ENCODE data around the gene RLBP1. TPM values are rescaled to one million over a fixed set of nuclear protein-coding genes. Genes with fewer than 3 reads are reported as not detected.

RLBP1 gene
- total RNA-seq, 6 experiments from 2014 or later: not detected

GRCh38 chr15:89187986-89188514, 33.3 kb downstream of the RLBP1 start:
- no peaks in the 10 kb centered on the region for H3K9me3 ChIP-seq
- WGBS (ENCODE audit: insufficient coverage, low coverage, low lambda C conversion rate, missing lambda C conversion rate): 52% methylated on average over 8 of the region's 8 CpGs
- peak; percentile 28 to 65 (median 42) for ATAC-seq
- no peaks in the 10 kb centered on the region for H3K27me3 ChIP-seq
- H3K4me1 ChIP-seq: peaks cover 0 to 36% (median 0%) of the 10 kb centered on the region in 4 donors
- H3K4me3 ChIP-seq: no peak overlapping the region
- peaks cover 10 to 83% (median 49%) of the 10 kb centered on the region in 4 donors for H3K36me3 ChIP-seq
- peak overlapping the region in 1 of 3 donors; percentile 40 for H3K27ac ChIP-seq
- peak in 2 of 3 donors; percentile 56 to 65 for DNase-seq
- TF ChIP-seq POLR2A (IDR thresholded peaks at IDR 0.05): no peak
- TF ChIP-seq, protein P1, sequence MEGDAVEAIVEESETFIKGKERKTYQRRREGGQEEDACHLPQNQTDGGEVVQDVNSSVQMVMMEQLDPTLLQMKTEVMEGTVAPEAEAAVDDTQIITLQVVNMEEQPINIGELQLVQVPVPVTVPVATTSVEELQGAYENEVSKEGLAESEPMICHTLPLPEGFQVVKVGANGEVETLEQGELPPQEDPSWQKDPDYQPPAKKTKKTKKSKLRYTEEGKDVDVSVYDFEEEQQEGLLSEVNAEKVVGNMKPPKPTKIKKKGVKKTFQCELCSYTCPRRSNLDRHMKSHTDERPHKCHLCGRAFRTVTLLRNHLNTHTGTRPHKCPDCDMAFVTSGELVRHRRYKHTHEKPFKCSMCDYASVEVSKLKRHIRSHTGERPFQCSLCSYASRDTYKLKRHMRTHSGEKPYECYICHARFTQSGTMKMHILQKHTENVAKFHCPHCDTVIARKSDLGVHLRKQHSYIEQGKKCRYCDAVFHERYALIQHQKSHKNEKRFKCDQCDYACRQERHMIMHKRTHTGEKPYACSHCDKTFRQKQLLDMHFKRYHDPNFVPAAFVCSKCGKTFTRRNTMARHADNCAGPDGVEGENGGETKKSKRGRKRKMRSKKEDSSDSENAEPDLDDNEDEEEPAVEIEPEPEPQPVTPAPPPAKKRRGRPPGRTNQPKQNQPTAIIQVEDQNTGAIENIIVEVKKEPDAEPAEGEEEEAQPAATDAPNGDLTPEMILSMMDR (IDR thresholded peaks at IDR 0.05): no peak
- intact Hi-C loops (cut with DNase I): loop anchor here in 1 of 2 donors (10.0 kb wide), 1 partner anchor 133 kb away; no protein-coding TSS in a partner anchor

- WGBS (ENCODE audit: insufficient coverage, low coverage, low lambda C conversion rate, missing lambda C conversion rate): 64% methylated on average over 9 of the region's 9 CpGs
- TF ChIP-seq POLR2A (IDR thresholded peaks at IDR 0.05): no peak
- TF ChIP-seq, protein P1 (IDR thresholded peaks at IDR 0.05): no peak
- no peak overlapping the region for H3K4me3 ChIP-seq
These were observed 33.9 kb downstream of the RLBP1 start for GRCh38 chr15:89187301-89187985.

DNA sequence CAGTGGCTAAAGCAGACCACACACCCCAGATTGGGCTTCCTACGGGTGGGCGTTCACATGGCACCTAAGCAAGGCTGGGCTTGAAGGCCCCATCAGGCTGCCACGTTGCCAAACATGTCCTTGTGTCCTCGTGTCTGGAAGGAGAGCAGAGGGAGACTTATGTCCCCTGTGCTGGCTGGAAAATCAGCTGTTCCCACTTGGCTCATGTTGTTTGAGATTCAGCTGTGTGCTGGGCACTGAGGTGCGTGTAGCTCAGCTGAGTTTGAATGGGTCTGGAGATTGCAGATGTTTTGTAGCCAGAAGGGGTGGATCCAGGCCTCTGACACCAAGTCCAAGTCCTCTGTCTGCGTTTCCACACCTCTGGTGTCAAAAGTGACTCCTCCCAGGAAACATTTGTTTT, 34.6 kb downstream of the RLBP1 start:
- H3K36me3 ChIP-seq: peaks cover 6 to 81% (median 39%) of the 10 kb centered on the region in 4 donors
- no peaks in the 10 kb centered on the region for H3K9me3 ChIP-seq
- ATAC-seq (peak; percentile 15 to 52 (median 30)), DNase-seq (peak in 1 of 3 donors; percentile 61)
- 54% methylated on average over 6 of the region's 6 CpGs for whole genome bisulfite sequencing (ENCODE audit: insufficient coverage, low coverage, low lambda C conversion rate, missing lambda C conversion rate)
- H3K27me3 ChIP-seq: no peaks in the 10 kb centered on the region
- H3K4me1 ChIP-seq: peaks cover 0 to 36% (median 0%) of the 10 kb centered on the region in 4 donors
- H3K4me3 ChIP-seq: no peak overlapping the region
- H3K27ac ChIP-seq: no peak overlapping the region
- TF ChIP-seq, protein P1 (IDR thresholded peaks at IDR 0.05): no peak
- no peak for TF ChIP-seq POLR2A (IDR thresholded peaks at IDR 0.05)
- intact Hi-C loops (cut with DNase I): loop anchor here in 1 of 2 donors (10.0 kb wide), 1 partner anchor 132 kb away; no protein-coding TSS in a partner anchor

More at GRCh38 chr15:89187301-89187985, 33.9 kb downstream of the RLBP1 start:
- intact Hi-C loops (cut with DNase I): loop anchor here in 1 of 2 donors (10.0 kb wide), 1 partner anchor 133 kb away; no protein-coding TSS in a partner anchor
- Histone ChIP-seq H3K4me1 (peaks cover 0 to 36% (median 0%) of the 10 kb centered on the region in 4 donors), H3K27me3 (no peaks in the 10 kb centered on the region), H3K9me3 (no peaks in the 10 kb centered on the region), H3K36me3 (peaks cover 10 to 83% (median 43%) of the 10 kb centered on the region in 4 donors), H3K27ac (peak overlapping the region in 1 of 3 donors; percentile 40)
- DNase-seq: no peak
- ATAC-seq: no peak

DNA sequence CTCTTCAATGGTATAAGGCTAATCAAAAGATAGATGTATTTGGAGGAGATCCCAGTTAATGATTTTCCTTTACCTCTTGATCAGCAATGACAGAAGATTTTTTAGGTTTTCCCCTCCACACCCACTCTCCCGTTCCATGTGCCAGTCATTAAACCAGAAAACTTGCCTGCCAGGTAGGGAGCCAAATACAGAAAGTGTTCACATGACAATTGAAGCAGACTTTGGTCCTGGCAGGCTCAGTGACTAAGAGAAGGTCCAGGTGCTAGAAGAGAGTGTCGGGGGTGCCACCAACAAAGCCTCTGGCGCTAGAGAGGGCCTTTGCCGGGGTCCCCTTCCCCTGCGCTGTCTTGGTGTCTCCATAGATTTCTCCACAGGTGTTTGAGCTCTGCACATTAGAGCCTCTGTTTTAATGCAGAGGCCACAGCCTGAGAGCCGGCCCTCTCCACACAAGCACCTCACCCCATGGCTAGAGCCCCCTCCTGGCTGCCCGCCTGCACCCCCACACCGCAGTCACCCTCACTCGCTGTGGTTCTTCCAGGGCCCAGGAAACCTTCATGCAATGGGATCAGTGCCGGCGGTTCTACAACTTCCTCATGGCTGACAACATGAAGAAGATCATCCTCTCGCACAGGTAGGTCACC, 36.4 kb downstream of the RLBP1 start:
- H3K9me3 ChIP-seq: no peaks in the 10 kb centered on the region
- no peak overlapping the region for H3K4me3 ChIP-seq
- TF ChIP-seq, protein P1 (IDR thresholded peaks at IDR 0.05): no peak
- TF ChIP-seq POLR2A (IDR thresholded peaks at IDR 0.05): no peak
- H3K36me3 ChIP-seq: peaks cover 4 to 70% (median 35%) of the 10 kb centered on the region in 4 donors
- H3K4me1 ChIP-seq: peaks cover 0 to 36% (median 0%) of the 10 kb centered on the region in 4 donors
- peak overlapping the region in 1 of 3 donors; percentile 20 for H3K27ac ChIP-seq
- intact Hi-C loops (cut with DNase I): loop anchor here in 1 of 2 donors (10.0 kb wide), 1 partner anchor 130 kb away; no protein-coding TSS in a partner anchor
- WGBS (ENCODE audit: insufficient coverage, low coverage, low lambda C conversion rate, missing lambda C conversion rate): 85% methylated on average over 6 of the region's 12 CpGs
- DNase-seq: peak in 2 of 3 donors; percentile 32 to 67
- H3K27me3 ChIP-seq: no peaks in the 10 kb centered on the region
- peak; percentile 42 to 68 (median 57) for ATAC-seq

All from right lobe of liver (tissue), 6 donors.